HG03575 (cell line): ENCODE measurements around the gene GAPDH.
"Not testable (repeated sequence)": the region's sequence is repeated elsewhere in the genome, so short reads cannot be mapped to it uniquely, and the experiment has no call there.

Experiments
- ATAC-seq: cut with Tn5 transposase; IDR thresholded peaks from one replicate; pipeline ENCODE4 v1.9.1; 2021; ENCODE audit not compliant: unreplicated experiment, insufficient number of reproducible peaks, low FRiP score; ENCODE audit errors: extremely low read depth

Gene GAPDH

GRCh38 chr12:6556496-6556817 is 22.1 kb downstream of the GAPDH start:
- ATAC-seq: not testable (repeated sequence)

- ATAC-seq: no peak
Measured at GRCh38 chr12:6556857-6557256, 22.5 kb downstream of the GAPDH start.

- not testable (repeated sequence) for ATAC-seq
Measured at GRCh38 chr12:6558014-6558760, 23.9 kb downstream of the GAPDH start.

GRCh38 chr12:6559500-6559899 is 25.2 kb downstream of the GAPDH start:
- no peak for ATAC-seq

GRCh38 chr12:6560501-6561205 is 26.3 kb downstream of the GAPDH start:
- no peak for ATAC-seq

GRCh38 chr12:6562881-6563280 is 28.6 kb downstream of the GAPDH start:
- no peak for ATAC-seq

- no peak for ATAC-seq
Measured at GRCh38 chr12:6563448-6564050, 29.2 kb downstream of the GAPDH start.

GRCh38 chr12:6567112-6567670 is 32.9 kb downstream of the GAPDH start:
- ATAC-seq: no peak

GRCh38 chr12:6569312-6569711 is 35.0 kb downstream of the GAPDH start:
- no peak for ATAC-seq

GRCh38 chr12:6569786-6570185 is 35.5 kb downstream of the GAPDH start:
- ATAC-seq: no peak

- no peak for ATAC-seq
Measured at GRCh38 chr12:6570264-6570887, 36.1 kb downstream of the GAPDH start.

GRCh38 chr12:6573001-6573400 is 38.7 kb downstream of the GAPDH start:
- ATAC-seq: no peak

- no peak for ATAC-seq
Measured at GRCh38 chr12:6574576-6575295, 40.4 kb downstream of the GAPDH start.

GRCh38 chr12:6575648-6576047 is 41.3 kb downstream of the GAPDH start:
- ATAC-seq: no peak

- ATAC-seq: no peak
Measured at GRCh38 chr12:6582196-6582595, 47.9 kb downstream of the GAPDH start.

- no peak for ATAC-seq
Measured at GRCh38 chr12:6582959-6583358, 48.6 kb downstream of the GAPDH start.

- ATAC-seq: no peak
Measured at GRCh38 chr12:6584293-6584692, 50.0 kb downstream of the GAPDH start.

GRCh38 chr12:6586569-6586968 is 52.3 kb downstream of the GAPDH start:
- not testable (repeated sequence) for ATAC-seq
